Stimulated activated CD4-positive, alpha-beta T cell treated with anti-CD3 and anti-CD28 coated beads, Interleukin-4, amount 100 ng/mL, for 48 hours (primary cell): ENCODE results near the gene CD8B.
A peak's percentile ranks its signal among the peaks of the same experiment; 100 is the strongest.
"Not testable (repeated sequence)": the region's sequence is repeated elsewhere in the genome, so short reads cannot be mapped to it uniquely, and the experiment has no call there.

ENCODE experiments used
- DNase-seq, 2 donors: peaks; one replicate each; pipeline ENCODE4 v3.0.0-alpha.2; 2020; ENCODE audit warnings: low read depth in 2 of 2

CD8B gene

GRCh38 chr2:86861628-86862379, at the start of gene CD8B:
Gene CD8B (minus strand): TSS chr2:86861886. CDS start chr2:86861865, 21 bp downstream.
- not testable (repeated sequence) for DNase-seq

GRCh38 chr2:86905868-86906267, 44.2 kb upstream of the CD8B start:
- DNase-seq: not testable (repeated sequence)

DNA sequence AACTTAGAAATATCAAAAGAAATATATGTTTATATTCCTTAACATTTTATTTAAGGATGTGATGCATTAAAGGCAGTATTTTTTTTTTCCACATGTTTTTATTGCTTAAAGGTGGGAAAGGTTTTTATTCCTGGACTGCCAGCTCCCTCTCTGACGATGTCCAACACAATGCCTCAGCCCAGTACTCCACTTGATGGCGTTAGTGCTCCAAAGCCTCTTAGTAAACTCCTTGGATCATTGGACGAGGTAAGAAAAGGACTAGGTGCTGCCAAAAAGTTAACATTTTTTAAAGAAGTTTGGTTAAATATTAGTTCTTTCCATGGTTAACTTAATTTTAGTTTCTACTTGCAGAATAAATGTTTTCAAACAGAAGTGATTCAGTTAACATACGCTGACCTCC, 39.0 kb upstream of the CD8B start:
- peak in 1 of 2 donors; percentile 3 for DNase-seq

GRCh38 chr2:86886026-86886425, 24.3 kb upstream of the CD8B start:
- DNase-seq: not testable (repeated sequence)

DNA sequence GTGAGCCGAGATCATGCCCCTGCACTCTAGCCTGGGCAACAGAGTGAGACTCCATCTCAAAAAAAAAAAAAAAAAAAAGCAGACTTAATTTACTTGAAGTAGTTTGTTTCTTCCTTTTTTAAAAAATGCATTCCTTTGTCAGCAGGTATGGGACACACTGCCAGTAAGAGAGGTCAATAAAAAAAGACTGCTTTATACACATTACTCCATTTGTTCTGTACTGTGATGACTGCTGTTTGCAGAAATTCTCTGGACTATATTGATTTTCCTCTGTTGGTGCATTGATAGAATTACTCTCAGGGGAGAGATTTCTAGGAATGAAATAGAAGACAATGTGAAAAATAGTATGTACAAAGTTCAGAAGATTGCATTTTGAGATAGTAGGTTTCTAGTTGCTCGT, 21.2 kb upstream of the CD8B start:
- not testable (repeated sequence) for DNase-seq

DNA sequence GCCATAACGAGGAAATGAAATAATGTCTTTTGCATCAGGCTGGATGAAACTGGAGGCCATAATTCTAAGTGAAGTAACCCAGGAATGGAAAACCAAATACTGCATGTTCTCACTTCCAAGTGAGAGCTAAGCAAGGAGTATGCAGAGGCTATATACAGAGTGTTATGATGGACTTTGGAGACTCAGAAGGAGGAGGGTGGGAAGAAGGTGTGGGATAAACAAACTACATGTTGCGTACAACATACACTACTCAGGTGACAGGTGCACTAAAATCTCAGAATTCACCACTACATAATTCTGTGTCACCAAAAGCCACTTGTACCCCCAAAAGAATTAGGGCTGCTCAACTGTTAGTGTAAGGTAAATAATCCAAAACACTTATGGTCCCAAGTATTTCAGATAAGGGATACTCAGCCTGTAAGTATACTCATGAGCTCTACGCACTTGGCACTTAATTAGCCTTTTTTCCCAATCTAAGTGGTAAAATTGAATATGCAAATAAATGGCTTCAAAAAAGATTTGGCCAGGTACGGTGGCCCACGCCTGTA, 20.5 kb upstream of the CD8B start:
- DNase-seq: not testable (repeated sequence)

DNA sequence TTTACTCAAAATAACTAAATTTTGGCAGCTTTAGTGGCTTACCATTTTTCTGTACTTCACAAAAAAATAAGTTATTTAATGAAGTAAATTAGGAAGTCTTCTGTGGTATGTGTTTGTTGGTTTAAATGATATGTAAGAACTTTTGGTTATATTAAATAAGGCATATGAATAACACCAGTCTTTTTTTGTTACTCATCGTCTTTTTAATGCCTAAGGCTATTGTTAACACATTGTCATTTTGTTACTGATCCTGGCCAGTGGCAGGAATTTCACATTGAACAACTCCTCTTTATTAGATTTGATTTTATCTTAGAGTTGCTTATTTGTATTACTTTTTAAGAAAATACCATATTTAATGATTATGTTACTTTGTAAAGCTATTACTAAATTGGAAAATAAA, 17.3 kb upstream of the CD8B start:
- not testable (repeated sequence) for DNase-seq

DNA sequence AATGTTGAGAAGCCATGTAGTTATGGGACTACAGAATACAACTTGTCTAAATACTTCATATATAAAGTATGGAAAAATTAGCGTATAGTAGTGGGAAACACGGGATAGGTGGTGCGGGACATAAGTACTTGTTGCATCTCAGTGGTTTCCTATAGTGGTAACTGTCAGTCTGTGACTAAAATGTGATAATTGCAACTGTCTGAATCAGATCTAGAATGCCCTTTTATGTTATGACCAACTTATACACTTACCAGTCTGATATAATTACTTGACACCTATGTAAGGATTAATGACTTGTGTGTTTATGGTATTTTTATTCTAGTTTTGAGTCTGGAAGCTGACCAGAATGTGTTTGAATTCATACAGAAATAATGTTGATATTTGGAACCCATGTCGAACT, 9.3 kb upstream of the CD8B start:
- DNase-seq: not testable (repeated sequence)

DNA sequence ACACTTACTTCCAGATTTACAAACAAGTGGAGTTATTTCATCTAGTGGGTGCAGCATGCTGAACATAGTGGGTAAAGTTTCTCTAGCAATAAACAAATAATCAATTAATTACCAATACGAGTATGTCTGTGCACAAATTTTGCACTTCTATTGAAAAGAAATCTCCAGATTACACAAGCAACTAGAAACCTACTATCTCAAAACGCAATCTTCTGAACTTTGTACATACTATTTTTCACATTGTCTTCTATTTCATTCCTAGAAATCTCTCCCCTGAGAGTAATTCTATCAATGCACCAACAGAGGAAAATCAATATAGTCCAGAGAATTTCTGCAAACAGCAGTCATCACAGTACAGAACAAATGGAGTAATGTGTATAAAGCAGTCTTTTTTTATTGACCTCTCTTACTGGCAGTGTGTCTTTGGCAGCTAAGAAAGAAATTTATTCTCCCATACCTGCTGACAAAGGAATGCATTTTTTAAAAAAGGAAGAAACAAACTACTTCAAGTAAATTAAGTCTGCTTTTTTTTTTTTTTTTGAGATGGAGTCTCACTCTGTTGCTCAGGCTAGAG, 7.3 kb upstream of the CD8B start:
- DNase-seq: not testable (repeated sequence)

GRCh38 chr2:86862380-86862703, 656 bp upstream of the CD8B start:
- not testable (repeated sequence) for DNase-seq

- not testable (repeated sequence) for DNase-seq
Measured at GRCh38 chr2:86861175-86861574, 511 bp downstream of the CD8B start.

DNA sequence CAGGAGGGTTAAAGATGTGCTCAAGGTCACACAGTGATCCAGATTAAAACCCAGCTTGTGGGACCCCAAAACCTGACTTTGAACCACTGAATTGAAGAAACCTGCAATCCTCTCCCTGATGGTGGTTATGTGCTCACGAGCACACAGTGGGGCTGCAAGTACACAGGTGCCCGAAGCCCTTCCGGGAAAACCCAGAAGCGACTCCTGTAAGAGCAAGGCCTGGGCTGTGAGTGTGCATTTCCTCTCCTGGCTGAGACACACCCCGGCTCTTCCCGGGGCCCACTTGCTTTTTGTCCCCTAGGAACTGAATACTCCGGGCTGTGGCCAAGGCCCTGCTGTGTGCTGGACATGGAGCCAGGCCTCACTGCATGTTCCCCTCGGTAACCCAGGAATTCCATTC, 1.1 kb downstream of the CD8B start:
- DNase-seq: not testable (repeated sequence)

GRCh38 chr2:86857688-86858087, 4.0 kb downstream of the CD8B start:
- not testable (repeated sequence) for DNase-seq

DNA sequence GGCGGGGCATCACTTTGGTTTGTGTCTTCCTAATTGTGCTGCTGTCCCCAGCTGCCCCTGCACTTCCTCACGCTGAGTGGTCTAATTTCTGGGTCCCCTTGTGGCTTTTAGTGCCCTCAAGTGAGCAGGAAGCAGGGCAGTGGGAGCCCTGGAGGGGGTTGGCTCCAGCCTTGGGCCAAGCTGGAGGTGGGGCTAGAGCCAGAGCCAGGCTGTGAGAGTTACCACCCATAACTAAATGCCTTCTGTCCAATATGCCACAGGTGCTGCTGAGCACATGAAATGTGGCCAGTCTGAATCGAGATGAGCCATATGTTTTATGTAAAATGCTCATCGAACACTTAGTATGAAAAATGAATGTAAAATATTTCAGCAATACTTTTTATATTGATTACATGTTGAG, 5.2 kb downstream of the CD8B start:
- DNase-seq: not testable (repeated sequence)

GRCh38 chr2:86855981-86856380, 5.7 kb downstream of the CD8B start:
- not testable (repeated sequence) for DNase-seq

GRCh38 chr2:86851581-86851980, 10.1 kb downstream of the CD8B start:
- DNase-seq: not testable (repeated sequence)

DNA sequence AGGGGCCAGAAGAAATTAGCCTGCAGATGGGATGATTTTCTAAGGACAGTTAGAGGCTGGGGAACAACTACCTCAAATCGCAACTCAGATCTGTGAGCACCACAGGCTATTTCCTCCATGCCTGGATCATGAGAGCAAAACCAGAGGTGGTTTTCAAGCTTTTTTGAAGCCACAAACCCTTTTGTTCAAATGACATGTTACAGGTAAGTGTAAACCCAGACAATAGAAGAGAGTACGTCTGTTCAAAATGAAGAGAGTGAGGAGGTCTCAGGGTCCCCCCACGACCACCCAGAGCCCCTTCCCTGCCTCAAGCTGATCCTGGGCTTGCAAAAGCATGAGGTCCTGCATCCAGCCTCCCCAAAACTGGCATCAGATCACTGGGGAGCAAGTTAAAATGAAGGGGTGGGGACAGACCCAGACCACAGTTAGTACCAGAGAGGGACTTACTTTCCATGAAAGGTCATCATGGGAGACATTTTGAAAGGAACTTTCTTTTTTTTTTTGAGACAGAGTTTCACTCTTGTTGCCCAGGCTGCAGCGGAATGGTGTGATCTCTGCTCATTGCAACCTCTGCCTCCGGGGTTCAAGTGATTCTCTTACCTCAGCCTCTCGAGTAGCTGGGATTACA, 19.0 kb downstream of the CD8B start:
- DNase-seq: not testable (repeated sequence)

DNA sequence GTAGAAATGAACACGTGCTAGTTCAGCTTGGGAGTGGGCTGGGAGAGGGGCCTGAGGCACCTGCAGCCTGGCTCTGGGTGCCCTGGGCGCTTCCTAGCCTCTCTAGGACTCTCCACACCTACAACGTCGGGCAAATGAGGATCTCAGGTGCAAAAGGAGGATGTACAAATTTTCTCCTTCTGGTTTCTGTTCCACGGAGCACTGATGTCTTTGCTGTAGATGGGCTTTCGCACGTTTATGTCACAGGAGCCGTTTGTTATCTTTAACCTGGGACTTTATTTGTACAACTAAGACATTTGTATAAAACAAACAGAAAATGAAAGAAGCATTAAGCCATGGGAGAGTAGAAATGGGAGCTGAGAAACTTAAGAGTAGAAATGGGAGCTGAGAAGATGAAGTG, 20.4 kb downstream of the CD8B start:
- not testable (repeated sequence) for DNase-seq

- DNase-seq: not testable (repeated sequence)
Measured at GRCh38 chr2:86839871-86840548, 21.7 kb downstream of the CD8B start.

GRCh38 chr2:86839455-86839854, 22.2 kb downstream of the CD8B start:
- DNase-seq: not testable (repeated sequence)

GRCh38 chr2:86837714-86838113, 24.0 kb downstream of the CD8B start:
- not testable (repeated sequence) for DNase-seq
